HepG2 (cell line): Measurements from ENCODE around the gene ZNF606. TPM values are rescaled to one million over a fixed set of nuclear protein-coding genes. Genes with fewer than 3 reads are reported as not detected.

ENCODE experiments used
- ATF4 ChIP-seq, 2 experiments: fragments of 450-650 bp in 1 of 2; sonication (generic) in 1 of 2; formaldehyde crosslinking; IDR thresholded peaks; 2 replicates each; pipeline versions ENCODE4 v1.5.0 to v1.8.0; 2020 to 2022; ENCODE audit warnings: mild to moderate bottlenecking in 1 of 2, missing genetic modification reagents in 1 of 2
- FLYWCH1 ChIP-seq: sonication (generic); formaldehyde crosslinking; IDR thresholded peaks from 2 replicates; pipeline ENCODE4 v1.8.1; 2023; ENCODE audit warnings: mild to moderate bottlenecking, missing genetic modification reagents
- GABPA ChIP-seq, 2 experiments: IDR thresholded peaks; 2 replicates each; pipeline ENCODE4 v1.6.1; 2011 to 2016; ENCODE audit warnings: low read depth in 2 of 2, low read length in 1 of 2, missing biosample characterization in 1 of 2, missing genetic modification characterization in 1 of 2
- KAT2B ChIP-seq: fragments of 150-350 bp; IDR thresholded peaks from 2 replicates; pipeline ENCODE4 v1.6.1; 2014; ENCODE audit warnings: low read depth, low read length, borderline replicate concordance
- KMT2B ChIP-seq: IDR thresholded peaks from 2 replicates; pipeline ENCODE4 v1.6.1; 2016; ENCODE audit warnings: missing genetic modification reagents, missing compliant biosample characterization
- MAFF ChIP-seq: IDR thresholded peaks from 2 replicates; pipeline ENCODE4 v1.6.1; 2011; ENCODE audit warnings: low read depth, low read length, improper control_type of control experiment
- MATR3 ChIP-seq: sonication (generic); formaldehyde crosslinking; IDR thresholded peaks from 2 replicates; pipeline ENCODE4 v1.4.0; 2020; ENCODE audit warnings: missing genetic modification reagents
- MEF2D ChIP-seq: sonication (generic); formaldehyde crosslinking; IDR thresholded peaks from 2 replicates; pipeline ENCODE4 v1.5.1; 2020; ENCODE audit warnings: mild to moderate bottlenecking, missing genetic modification reagents
- MIER2 ChIP-seq: IDR thresholded peaks from 2 replicates; pipeline ENCODE4 v1.6.1; 2016; ENCODE audit warnings: missing biosample characterization, missing genetic modification reagents
- MZF1 ChIP-seq: sonication (generic); formaldehyde crosslinking; IDR thresholded peaks from 2 replicates; pipeline ENCODE4 v1.8.1; 2023; ENCODE audit warnings: mild to moderate bottlenecking, missing genetic modification reagents, borderline replicate concordance
- NFRKB ChIP-seq: fragments of 450-650 bp; IDR thresholded peaks from 2 replicates; pipeline ENCODE4 v1.6.1; 2017
- NR2F1 ChIP-seq, 2 experiments: fragments of 450-650 bp in 1 of 2; formaldehyde crosslinking in 1 of 2; IDR thresholded peaks; 2 replicates each; pipeline versions ENCODE4 v1.5.0 to v1.6.1; 2016 to 2020; ENCODE audit warnings: mild to moderate bottlenecking in 1 of 2, missing compliant biosample characterization in 1 of 2, missing genetic modification reagents in 1 of 2, moderate library complexity in 1 of 2
- RFXAP ChIP-seq: sonication (generic); formaldehyde crosslinking; IDR thresholded peaks from 2 replicates; pipeline ENCODE4 v1.4.0; 2020; ENCODE audit warnings: missing genetic modification reagents, borderline replicate concordance
- SOX13 ChIP-seq, 3 experiments: fragments of 450-650 bp in 1 of 3; sonication (generic) in 1 of 3; formaldehyde crosslinking in 1 of 3; IDR thresholded peaks in 2 of 3; conservative IDR thresholded peaks in 1 of 3; 2 replicates each; pipeline versions ENCODE4 v1.5.0 to v1.6.1; 2016 to 2020; ENCODE audit warnings: antibody characterized with exemption in 1 of 3, mild to moderate bottlenecking in 1 of 3, missing compliant biosample characterization in 1 of 3, missing genetic modification reagents in 1 of 3, moderate library complexity in 1 of 3
- XBP1 ChIP-seq: sonication (generic); formaldehyde crosslinking; IDR thresholded peaks from 2 replicates; pipeline ENCODE4 v1.5.0; 2020; ENCODE audit warnings: missing genetic modification reagents
- ZBTB1 ChIP-seq: sonication (generic); formaldehyde crosslinking; IDR thresholded peaks from 2 replicates; pipeline ENCODE4 v1.4.0; 2020; ENCODE audit warnings: missing genetic modification reagents, borderline replicate concordance
- ZBTB7A ChIP-seq: sonication (generic); formaldehyde crosslinking; IDR thresholded peaks from 2 replicates; pipeline ENCODE4 v1.8.0; 2022; ENCODE audit warnings: mild to moderate bottlenecking, missing genetic modification reagents
- ZNF12 ChIP-seq: sonication (generic); formaldehyde crosslinking; IDR thresholded peaks from 2 replicates; pipeline ENCODE4 v1.5.0; 2020; ENCODE audit warnings: missing genetic modification reagents
- ZNF33A ChIP-seq: sonication (generic); formaldehyde crosslinking; IDR thresholded peaks from 2 replicates; pipeline ENCODE4 v1.5.1; 2020; ENCODE audit warnings: missing genetic modification reagents, mild to moderate bottlenecking, moderate library complexity, borderline replicate concordance
- ZNF446 ChIP-seq: sonication (generic); formaldehyde crosslinking; IDR thresholded peaks from 2 replicates; pipeline ENCODE4 v1.5.0; 2020; ENCODE audit warnings: mild to moderate bottlenecking, missing genetic modification reagents
- ZNF546 ChIP-seq: sonication (generic); formaldehyde crosslinking; conservative IDR thresholded peaks from 2 replicates; pipeline ENCODE4 v1.8.1; 2023; ENCODE audit warnings: mild to moderate bottlenecking, missing genetic modification reagents
- ZNF549 ChIP-seq: sonication (generic); formaldehyde crosslinking; IDR thresholded peaks from 2 replicates; pipeline ENCODE4 v1.5.0; 2020; ENCODE audit warnings: missing genetic modification reagents
- ZNF589 ChIP-seq: sonication (generic); formaldehyde crosslinking; conservative IDR thresholded peaks from 2 replicates; pipeline ENCODE4 v1.8.0; 2022; ENCODE audit warnings: mild to moderate bottlenecking, moderate library complexity, missing genetic modification reagents
- ZNF772 ChIP-seq: sonication (generic); formaldehyde crosslinking; IDR thresholded peaks from 2 replicates; pipeline ENCODE4 v1.5.0; 2020; ENCODE audit warnings: mild to moderate bottlenecking, missing genetic modification reagents
- polyA plus RNA-seq, 8 experiments: library from polyadenylated mRNA; depleted of rRNA in 3 of 8; stranded (reverse) in 7 of 8; unstranded in 1 of 8; fragments of >200 nt; fragmentation: Illumina TruSeq in 4 of 8; extraction: Trizol in 4 of 8; gene quantifications; 2 replicates each; pipeline versions ENCODE4 v1.2.1 to v1.2.3, GENCODE V29; 2011 to 2016; ENCODE audit warnings: low read depth in 4 of 8, missing spikeins in 1 of 8, mixed read lengths in 1 of 8; ENCODE audit not compliant: insufficient read depth in 1 of 8
- total RNA-seq, 5 experiments: library from RNA; depleted of rRNA; stranded (reverse); fragments of >200 nt; fragmentation: Illumina TruSeq; extraction: Trizol; gene quantifications; 2 replicates each; pipeline ENCODE4 v1.2.3, GENCODE V29; 2016; ENCODE audit warnings: low read depth in 1 of 5
- TF ChIP-seq, protein P1 (sequence below): sonication (generic); formaldehyde crosslinking; IDR thresholded peaks from 2 replicates; pipeline ENCODE4 v1.4.0; 2020; ENCODE audit warnings: missing genetic modification reagents
- TF ChIP-seq, protein P2 (sequence below): IDR thresholded peaks from 2 replicates; pipeline ENCODE4 v1.6.1; 2016; ENCODE audit warnings: low read depth, borderline replicate concordance
- TF ChIP-seq, protein P3 (sequence below): sonication (generic); formaldehyde crosslinking; IDR thresholded peaks from 2 replicates; pipeline ENCODE4 v1.5.0; 2020; ENCODE audit warnings: missing genetic modification reagents

Gene ZNF606
- total and polyA plus RNA-seq, 2 of the 13 experiments (the other 11 are each of a cell fraction or from before 2014, with no cell fraction given): 4.2 to 14.8 TPM

- peak; percentile 84; the same call in 1 of the 2 replicates for TF ChIP-seq MZF1 (CRISPR knock-in tag)
- TF ChIP-seq, protein P1, sequence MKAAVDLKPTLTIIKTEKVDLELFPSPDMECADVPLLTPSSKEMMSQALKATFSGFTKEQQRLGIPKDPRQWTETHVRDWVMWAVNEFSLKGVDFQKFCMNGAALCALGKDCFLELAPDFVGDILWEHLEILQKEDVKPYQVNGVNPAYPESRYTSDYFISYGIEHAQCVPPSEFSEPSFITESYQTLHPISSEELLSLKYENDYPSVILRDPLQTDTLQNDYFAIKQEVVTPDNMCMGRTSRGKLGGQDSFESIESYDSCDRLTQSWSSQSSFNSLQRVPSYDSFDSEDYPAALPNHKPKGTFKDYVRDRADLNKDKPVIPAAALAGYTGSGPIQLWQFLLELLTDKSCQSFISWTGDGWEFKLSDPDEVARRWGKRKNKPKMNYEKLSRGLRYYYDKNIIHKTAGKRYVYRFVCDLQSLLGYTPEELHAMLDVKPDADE: no peak
- no peak for TF ChIP-seq MATR3 (CRISPR knock-in tag)
- TF ChIP-seq KAT2B: no peak
- no peak; a peak in 1 of 4 replicates for TF ChIP-seq NR2F1 (CRISPR knock-in tag; IDR thresholded peaks at IDR 0.05)
- no peak for TF ChIP-seq ZNF33A
- no peak for TF ChIP-seq ZNF589 (CRISPR knock-in tag)
- TF ChIP-seq, protein P2, sequence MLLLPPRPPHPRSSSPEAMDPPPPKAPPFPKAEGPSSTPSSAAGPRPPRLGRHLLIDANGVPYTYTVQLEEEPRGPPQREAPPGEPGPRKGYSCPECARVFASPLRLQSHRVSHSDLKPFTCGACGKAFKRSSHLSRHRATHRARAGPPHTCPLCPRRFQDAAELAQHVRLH (CRISPR knock-in tag): peak; percentile 59; the same call in 1 of the 2 replicates
- TF ChIP-seq ZNF772 (CRISPR knock-in tag): peak; percentile 83; the same call in 1 of the 2 replicates
- TF ChIP-seq RFXAP: peak; percentile 82
- TF ChIP-seq MAFF: no peak
- TF ChIP-seq MEF2D (CRISPR knock-in tag): peak; percentile 82
- TF ChIP-seq ZNF546 (CRISPR knock-in tag): peak; percentile 84; the same call in 1 of the 2 replicates
- no peak; the same call in 1 of the 2 replicates for TF ChIP-seq ZBTB7A (CRISPR knock-in tag)
- TF ChIP-seq ZNF12 (CRISPR knock-in tag): peak; percentile 54
- TF ChIP-seq ATF4 (CRISPR knock-in tag; IDR thresholded peaks at IDR 0.05): no peak
- TF ChIP-seq ZNF549 (CRISPR knock-in tag): peak; percentile 60; the same call in 1 of the 2 replicates
- TF ChIP-seq, protein P3, sequence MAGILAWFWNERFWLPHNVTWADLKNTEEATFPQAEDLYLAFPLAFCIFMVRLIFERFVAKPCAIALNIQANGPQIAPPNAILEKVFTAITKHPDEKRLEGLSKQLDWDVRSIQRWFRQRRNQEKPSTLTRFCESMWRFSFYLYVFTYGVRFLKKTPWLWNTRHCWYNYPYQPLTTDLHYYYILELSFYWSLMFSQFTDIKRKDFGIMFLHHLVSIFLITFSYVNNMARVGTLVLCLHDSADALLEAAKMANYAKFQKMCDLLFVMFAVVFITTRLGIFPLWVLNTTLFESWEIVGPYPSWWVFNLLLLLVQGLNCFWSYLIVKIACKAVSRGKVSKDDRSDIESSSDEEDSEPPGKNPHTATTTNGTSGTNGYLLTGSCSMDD (CRISPR knock-in tag): no peak
- TF ChIP-seq KMT2B (CRISPR knock-in tag): peak; percentile 93
- TF ChIP-seq XBP1 (CRISPR knock-in tag): no peak
- TF ChIP-seq FLYWCH1: no peak
- 0 out of 2 replicates have a peak, but pooled peaks have one; percentile 28 for TF ChIP-seq MIER2 (CRISPR knock-in tag)
- TF ChIP-seq ZBTB1: no peak
- peak; percentile 36; the same call in 1 of the 2 replicates for TF ChIP-seq NFRKB
- TF ChIP-seq ZNF446 (CRISPR knock-in tag): peak; percentile 82; the same call in 1 of the 2 replicates
- TF ChIP-seq GABPA (IDR thresholded peaks at IDR 0.05; ENCODE audit: low read depth, low read length): peak; percentile 87
- TF ChIP-seq GABPA (CRISPR knock-in tag; IDR thresholded peaks at IDR 0.05; ENCODE audit: low read depth): peak; percentile 90
- no peak for TF ChIP-seq SOX13 (IDR thresholded peaks at IDR 0.05)
- no peak for TF ChIP-seq SOX13 (CRISPR knock-in tag; conservative IDR thresholded peaks at IDR 0.05 in 1 of 2, IDR thresholded peaks at IDR 0.05 in 1 of 2)
Observed at GRCh38 chr19:58002384-58003173, at the start of gene ZNF606 (continued).
